SH-SY5Y (cell line): ENCODE data around the gene AFAP1L2.

Experiments used
- GATA2 ChIP-seq: IDR thresholded peaks from 2 replicates; pipeline ENCODE4 v1.6.1; 2011; ENCODE audit warnings: mild to moderate bottlenecking, low read depth, low read length
- GATA3 ChIP-seq: IDR thresholded peaks from 2 replicates; pipeline ENCODE4 v1.6.1; 2011; ENCODE audit warnings: low read depth, mild to moderate bottlenecking, low read length, moderate library complexity

Gene AFAP1L2

DNA sequence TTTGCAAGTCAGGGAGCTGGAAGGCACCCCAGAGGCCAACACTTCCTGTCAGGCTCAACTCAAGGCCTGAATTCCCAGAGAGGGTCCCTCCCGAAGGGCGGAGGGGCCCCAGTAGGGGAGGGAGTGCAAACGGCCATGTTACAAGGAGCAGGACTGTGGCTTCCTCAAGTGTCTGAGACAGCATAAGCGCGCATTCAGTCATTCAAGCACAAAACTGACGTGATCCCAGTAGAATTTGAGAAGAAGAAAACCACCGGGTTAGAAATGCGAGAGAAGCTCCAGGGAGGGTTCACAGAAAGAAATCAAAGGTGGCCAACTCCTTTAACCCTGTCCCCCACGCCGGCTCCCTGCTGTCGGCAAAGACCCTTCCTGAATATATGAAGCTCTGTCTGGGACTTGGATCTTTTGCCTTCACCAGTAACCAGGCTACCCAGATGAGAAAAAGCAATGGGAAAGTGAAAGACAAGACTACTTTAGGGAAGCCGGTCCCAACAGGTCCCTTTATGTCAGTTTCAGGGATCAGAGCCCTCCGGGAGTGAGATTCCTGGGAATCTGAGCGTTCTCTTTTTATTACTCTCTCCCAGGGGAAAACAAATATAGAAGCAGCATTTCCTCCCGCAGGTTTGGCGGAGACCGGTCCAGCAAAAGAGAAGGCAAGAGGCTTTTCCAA is 1.3 kb downstream of the AFAP1L2 start:
- no peak for TF ChIP-seq GATA2

DNA sequence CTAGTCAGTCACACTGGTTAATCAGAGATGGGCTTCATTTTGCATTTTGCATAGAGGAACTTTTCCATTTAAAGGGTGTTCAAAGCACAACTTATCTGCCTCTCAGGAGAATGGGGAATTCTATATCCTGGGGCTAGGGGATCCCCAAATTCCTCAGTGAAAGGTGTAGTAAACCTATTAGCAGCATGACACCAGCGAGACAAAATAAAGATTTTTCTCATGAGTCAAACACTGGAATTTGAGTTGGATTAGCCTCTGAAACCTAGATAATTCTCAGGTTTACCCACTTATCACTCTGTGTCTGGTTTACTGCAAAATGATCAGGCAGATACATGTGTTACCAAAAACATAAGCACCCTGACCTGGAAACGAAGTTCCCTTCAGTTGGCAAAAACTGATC is 2.1 kb downstream of the AFAP1L2 start:
- TF ChIP-seq GATA3 = no peak
- TF ChIP-seq GATA2 = no peak

DNA sequence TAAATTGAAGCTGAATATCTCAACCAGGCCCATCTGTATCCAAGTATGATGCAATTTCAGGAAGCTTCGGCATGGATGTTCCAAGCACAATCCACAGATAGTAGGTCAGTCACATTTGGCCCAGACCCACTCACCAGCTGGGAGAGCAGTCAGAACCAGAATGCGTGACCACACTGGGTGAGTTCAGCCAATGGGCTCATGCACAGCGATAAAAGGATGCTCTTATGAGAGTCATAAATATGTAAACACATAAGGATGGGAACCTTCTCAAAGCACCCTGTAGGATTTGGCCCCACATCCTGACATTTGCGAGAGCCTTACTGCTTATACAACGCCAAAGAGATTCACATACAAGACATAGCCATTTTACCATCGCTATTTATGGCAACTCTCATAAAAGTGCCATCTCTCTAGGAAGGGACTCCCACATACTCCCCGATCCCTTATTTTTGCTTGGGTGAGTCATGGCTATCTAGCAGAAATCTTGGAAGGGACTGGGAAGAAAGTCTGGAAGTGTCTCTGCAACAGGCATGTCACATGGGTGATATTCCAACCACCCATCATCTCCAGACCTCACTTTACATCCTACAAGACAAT is 3.0 kb downstream of the AFAP1L2 start:
- TF ChIP-seq GATA2 = no peak
- no peak for TF ChIP-seq GATA3

DNA sequence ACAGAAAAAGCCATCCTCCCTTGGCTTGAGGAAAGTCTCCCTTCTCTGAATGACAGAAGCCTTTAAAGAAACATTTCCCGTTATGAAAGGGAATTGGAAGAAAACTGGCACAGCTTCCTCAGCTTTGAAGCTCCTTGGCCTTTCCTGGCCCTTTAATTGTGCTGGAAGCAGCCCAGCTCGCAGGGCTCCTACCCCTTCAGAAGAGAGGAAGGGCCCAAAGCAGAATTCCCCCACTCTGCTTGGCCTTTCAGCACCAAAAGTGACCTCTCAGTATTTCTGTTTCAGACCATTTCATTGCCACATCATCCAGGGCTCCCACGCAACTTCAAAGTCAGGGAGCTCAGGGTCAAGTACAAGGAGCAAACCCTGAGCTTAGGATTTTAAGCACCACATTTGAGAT is 4.2 kb downstream of the AFAP1L2 start:
- no peak for TF ChIP-seq GATA3
- no peak for TF ChIP-seq GATA2

DNA sequence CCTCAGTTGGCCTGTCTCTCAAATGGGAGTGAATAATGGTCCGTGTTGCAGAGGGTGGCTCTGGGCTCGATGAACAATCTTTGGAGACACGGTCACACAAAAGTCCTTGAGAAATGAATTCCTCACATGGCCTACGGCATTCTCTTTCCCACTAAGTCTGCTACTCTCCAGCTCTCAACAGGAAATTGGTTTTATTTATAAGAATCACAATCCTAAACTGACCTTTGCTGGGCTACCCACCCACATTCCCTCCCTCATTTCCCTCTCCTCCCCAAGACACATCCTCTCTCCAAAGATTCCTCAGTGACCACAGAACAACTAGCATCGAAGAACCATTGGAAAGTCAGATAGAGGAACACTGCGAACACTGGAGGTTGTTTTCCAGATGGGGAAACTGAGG is 4.7 kb downstream of the AFAP1L2 start:
- TF ChIP-seq GATA3 (no peak), GATA2 (no peak)

DNA sequence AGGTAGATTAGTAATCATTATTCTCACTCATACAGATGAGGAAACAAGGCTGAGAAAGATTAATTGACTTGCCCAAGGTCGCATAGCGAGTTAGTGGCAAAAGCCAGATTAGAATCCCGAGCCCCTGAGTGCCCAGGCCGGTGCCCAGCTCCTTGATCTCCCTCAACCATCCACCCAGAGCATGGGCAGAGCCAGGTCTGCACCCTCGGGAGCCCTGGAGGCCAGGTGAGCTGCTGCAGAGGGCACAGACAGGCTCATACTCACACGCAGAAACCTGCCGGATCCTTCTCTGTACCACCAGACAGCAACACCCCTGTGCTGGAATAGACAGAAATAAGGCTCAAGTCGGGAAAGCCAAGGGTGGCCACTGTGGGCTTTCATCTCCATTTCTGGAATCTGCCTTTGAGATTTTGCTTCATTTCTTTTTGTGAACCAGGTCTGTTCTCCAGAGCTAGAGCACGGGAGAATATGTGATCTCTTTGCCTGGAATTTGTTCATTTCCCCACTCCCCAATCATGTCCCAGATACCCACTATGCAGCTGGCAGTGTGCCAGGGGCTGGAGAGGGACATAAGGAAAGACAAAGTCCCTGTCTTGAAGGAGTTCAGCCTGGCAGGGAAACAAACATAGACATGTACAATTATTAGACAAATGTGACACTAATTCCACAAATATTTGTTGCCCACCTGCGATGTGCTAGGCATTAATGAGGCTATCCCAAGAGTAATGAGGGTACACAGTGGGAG is 5.5 kb downstream of the AFAP1L2 start:
- TF ChIP-seq GATA3 = no peak
- no peak for TF ChIP-seq GATA2

DNA sequence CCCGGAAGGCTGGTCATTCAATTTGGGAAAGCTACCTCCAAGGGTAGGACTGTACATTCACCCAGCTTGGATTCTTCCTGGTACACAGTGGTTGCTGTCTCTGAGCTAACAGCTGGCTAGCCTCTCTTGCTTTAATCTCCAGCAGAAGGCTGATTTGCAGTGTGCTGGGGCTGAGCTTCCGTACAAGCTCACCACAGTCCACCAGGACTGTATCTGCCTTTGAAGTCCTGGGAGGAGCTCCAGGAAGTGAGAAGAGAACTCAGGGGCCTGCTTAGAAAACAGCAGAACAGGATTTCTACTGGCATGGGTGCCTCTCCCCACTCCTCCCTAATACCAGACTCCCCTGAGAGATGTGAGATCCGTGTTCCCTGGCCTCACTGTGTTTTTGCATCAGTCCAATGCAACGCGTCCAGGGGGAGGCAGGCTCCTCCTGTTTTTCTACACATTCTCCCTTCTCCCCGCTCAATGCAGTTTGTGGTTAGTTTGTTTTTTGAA is 6.6 kb downstream of the AFAP1L2 start:
- no peak for TF ChIP-seq GATA2
- TF ChIP-seq GATA3 = no peak

DNA sequence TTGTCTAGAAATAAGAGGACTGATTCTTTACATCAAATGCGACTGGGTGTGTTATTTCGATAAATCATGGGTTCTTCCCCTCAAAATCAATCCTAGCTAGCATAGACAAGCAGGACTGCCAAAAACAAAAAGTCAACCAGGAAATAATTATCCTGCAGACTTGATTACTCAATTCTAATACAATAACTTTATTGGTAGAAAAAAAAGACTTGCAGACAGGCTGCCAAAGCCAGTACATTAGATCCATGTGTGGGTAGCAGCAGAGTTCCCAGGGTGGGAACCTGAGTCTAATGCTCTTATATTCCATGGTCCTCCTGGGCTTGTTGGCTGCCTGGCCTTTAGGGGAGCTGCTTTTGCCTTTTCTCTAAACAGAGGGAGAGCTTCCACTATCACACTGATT is 7.8 kb downstream of the AFAP1L2 start:
- TF ChIP-seq GATA2 (no peak), GATA3 (no peak)

DNA sequence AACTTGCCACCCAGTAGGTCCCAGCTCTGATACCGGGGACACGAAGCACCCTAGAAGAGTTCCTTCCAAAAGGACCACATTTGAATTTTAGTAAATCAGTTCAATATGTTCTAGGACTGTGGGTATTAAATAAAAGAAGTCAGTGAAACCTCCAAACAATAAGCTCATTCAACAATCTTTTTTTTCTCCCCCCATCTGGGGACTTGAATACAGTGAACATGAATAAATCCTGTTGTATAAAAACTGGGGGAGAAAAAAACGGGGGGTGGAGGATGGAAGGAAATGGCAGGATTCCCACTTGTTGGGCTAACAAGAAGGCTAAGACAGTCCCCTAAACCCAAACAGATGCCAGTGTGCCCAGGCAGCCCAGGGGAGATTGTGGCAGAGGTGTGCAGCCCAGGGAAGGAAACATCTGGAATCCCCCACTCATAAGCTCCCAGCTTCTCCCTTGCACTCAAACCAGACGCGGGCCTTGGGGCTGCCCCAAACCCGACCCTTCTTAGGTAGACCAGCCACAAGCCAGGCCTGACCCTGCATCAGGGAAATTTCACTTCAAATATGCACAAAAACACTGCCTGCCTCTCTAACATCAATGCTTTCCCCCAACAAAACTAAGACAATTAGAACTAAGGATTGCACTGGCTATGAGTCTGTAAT is 8.8 kb downstream of the AFAP1L2 start:
- TF ChIP-seq GATA3 (no peak), GATA2 (no peak)

DNA sequence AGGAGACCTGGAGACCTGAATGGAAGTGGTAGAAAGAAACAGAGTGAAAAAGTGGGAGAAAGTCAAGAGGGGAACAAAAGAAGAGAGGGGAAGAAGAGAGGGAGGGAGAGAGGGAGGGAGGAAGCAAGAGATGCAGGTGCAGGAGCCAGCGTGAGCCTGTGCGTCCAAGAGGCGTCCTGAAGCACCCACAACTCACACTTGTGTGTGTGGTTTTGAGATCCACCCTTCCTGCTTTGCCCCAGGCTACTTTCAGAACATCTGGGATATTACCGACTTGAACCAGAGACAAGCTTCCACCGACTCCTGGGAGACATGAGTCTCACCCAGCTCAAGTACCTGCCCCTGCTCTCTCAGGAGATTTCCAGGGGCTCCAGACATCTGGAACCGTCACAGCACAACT is 9.8 kb downstream of the AFAP1L2 start:
- TF ChIP-seq GATA3 (no peak), GATA2 (no peak)

DNA sequence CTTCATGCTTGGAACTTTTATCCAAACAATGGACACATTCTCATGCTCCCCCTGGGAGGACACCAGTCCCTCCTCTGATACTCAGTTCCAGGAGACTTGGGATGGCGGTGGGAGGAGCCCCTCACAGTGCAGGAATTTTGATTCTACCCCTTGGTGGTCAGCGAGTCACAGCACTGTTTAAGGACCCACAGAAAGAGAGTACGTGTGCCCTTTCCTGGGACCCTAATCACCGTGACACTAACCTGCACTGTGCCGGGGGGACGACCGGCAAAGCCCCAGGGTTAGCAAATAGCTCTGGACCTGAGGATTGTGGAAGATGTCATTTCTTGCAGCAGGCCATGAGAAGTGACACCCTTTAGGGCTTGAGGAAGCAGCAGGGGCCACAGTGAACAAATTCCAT is 10.4 kb downstream of the AFAP1L2 start:
- no peak for TF ChIP-seq GATA2
- no peak for TF ChIP-seq GATA3

DNA sequence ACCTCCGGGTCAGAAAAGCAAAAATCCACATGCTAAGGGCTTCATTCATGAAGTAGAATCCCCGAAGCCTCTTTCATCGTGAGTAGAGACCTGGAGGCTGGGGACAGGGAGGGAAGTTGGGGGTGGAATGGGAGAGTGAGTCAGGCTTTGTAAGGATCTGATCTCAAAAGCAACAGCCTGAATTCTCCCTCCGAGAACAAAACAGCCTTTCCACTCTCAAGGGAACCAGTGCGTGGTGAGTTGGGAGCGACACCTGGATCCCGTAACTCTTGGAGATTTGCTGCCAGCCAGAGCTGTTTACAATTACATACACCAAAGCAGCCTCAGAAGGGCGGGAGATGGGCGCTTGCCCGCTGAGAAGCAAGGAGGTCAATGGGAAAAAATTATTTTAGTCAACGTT is 10.8 kb downstream of the AFAP1L2 start:
- TF ChIP-seq GATA3 (no peak), GATA2 (no peak)

DNA sequence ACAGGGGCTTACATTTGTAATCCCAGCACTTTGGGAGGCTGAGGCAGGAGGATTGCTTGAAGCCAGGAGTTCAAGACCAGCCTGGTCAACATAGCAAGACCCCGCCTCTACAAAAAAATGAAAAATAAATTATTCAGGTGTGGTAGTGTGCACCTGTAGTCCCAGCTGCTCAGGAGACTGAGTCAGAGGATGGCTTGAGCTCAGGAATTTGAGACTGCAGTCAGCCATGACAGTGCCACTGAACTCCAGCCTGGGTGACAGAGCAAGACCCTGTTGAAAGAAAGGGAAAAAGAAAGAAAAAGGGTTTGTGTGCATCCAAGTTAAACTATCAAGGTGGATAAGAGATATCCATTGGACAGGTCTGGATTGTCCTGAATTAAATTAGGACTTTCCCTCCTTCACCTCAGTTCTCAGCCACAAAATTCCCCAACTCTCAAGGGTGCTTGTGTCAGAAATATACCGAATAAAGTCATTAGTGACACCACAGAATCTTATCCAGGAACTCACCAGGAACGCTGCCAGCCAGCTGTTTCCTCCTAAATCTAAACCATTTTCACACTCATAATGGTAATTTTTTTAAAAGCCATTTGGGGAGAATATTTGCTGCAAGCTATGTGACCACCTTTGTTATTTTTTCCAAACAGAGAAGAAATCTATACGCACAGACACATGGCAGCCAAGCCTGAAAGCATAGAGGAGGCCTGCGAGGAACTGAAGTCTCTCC is 12.0 kb downstream of the AFAP1L2 start:
- TF ChIP-seq GATA3 (no peak), GATA2 (no peak)

DNA sequence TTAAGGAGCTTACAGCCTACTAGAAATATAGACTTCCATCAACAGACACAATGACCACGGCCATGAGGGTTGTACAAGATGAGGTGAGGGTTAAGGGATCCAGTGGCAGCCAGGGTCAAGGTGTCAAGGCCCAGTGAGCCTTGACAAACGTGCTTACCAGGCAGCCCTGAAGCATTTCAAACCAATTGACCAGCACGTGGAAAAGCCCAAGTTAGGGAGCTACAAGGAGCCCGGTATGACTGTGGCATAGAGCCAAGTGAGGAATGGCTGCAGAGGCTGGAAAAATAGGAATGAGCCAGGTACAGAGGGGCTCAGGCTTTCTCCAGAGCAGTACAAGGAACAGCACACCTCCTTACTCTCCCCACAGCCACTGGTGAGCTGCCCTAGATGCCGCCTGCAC is 12.7 kb downstream of the AFAP1L2 start:
- TF ChIP-seq GATA2 (no peak), GATA3 (no peak)

DNA sequence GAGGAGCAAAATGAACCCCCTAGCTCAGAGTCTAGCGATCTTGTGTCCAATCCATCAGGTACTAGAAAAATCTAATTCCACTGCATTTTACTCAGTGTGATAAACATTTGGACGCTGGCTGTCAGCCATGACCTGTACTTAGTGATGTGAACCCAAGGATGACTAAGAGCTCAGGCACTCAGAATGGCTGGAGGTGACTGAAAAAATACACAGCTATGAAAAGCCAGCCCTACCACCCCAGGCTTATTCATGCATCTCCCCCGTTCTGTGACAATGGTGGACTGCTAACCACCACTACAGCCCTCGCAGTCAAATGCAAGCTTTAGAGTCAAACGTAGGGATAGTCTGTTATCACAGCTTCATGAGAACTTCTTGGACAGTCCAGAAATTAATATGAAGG is 14.9 kb downstream of the AFAP1L2 start:
- TF ChIP-seq GATA3 (no peak), GATA2 (no peak)
